HG03135 (cell line): Measurements from ENCODE around the gene MEGF6.

Source experiments
- ATAC-seq: cut with Tn5 transposase; IDR thresholded peaks from one replicate; pipeline ENCODE4 v1.9.1; 2021; ENCODE audit warnings: mild to moderate bottlenecking, moderate library complexity; ENCODE audit not compliant: unreplicated experiment

The MEGF6 gene

DNA sequence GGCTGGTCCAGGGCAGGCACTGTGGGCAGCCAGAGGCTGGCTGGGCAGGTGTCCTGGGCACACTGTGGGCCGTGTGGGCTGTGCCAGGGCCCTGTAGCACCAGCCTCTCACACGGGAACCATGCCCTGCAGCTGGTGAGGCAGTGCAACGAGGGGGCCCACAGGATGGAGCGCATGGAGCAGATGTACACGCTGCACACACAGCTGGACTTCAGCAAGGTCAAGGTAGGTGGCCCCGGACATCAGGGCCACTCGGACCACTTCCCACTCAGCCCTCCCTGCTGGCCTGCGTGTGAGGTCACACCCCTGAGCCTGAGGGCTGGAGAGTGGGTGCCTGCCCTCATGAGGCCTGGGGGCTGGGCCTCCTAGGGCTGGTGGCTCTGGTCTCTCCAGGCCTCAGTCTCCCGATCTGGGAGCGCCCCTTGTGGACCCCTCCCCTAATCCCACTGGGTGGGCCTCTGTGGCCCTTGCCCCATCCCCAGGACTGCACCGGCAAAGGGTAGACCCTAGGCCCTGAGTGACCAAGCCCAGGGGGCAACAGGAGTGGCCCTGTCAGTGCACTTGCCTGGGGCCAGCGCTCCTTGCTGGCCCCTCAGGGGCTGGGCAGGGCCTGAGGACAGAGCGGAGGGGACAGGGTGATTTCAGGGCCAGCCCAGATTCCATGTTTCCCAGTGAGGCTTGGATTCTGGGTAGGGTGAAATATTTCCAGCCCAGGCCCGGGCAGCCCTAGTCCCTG lies 135.3 kb downstream of the MEGF6 start:
- no peak for ATAC-seq

DNA sequence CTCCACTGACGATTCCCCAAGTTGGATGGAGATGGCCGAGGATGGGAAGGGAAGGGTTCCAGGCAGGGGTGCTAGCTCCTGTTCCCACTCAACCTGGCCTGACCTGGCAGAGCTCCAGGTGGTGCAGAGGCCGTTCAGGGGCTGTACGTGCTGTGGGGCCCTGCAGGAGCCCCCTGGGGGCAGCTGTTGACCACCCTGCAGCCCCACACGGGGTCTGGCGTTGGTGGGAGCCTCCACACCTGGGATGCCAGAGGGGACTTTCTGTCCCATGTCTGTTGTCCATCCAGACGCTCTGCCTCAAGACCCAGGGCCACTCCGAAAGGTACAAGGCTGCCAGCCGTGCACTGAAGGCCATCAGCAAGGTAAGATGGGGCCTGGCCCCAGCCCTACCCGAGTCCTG lies 136.9 kb downstream of the MEGF6 start:
- ATAC-seq, result no peak

DNA sequence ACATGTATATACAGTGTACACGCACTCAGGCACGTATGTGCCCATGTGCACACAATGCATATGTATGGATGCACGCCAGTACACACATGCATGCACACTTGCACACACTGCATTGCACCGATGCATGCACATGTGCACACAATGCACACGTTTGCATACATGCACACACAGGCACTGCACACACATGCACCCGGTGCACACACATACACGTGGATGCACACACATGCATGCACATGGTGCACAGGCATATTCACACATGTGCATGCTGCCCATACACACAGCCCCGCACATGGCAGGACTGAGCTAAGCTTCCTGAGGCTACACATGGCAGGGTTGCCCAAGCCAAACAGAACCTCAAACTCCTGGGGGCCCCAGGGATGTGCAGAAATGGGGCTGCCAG lies 137.3 kb downstream of the MEGF6 start:
- ATAC-seq, result no peak

DNA sequence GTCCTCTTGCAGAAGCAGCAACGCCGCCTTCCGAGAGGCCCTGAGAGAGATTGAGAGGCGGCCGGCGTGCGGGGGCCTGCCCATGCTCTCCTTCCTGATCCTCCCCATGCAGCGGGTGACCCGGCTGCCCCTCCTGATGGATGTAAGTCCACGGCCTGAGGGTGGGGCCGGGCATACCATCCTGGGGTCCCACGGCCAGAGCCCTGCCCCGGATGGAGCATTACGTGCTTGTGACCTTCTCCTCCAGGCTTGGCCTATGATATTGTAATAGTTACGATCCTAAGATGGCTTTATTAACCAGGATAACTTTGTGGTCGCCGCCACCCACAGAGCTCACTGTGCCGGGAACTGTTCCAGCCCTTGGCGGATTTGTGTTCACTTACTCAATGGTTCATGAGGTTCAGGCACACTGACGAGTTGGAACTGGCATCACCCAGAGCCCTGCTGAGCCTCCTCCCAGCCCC lies 137.9 kb downstream of the MEGF6 start:
- ATAC-seq, result no peak

DNA sequence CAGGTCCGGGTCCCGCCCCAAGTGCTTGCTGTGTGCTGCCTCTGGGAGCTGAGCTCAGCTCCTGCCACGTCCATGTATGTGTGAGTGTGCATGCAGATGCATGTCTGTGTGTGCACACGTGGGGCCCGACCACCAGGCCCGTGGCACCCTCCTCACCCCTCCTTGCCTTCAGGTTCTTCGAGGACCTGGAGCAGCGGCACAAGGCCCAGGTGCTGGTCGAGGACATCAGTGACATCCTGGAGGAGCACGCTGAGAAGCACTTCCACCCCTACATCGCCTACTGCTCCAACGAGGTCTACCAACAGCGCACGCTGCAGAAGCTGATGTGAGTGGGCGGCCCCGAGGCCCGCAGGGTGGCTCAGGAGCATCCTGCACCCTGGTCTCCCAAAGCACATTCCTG lies 138.4 kb downstream of the MEGF6 start:
- no peak for ATAC-seq

DNA sequence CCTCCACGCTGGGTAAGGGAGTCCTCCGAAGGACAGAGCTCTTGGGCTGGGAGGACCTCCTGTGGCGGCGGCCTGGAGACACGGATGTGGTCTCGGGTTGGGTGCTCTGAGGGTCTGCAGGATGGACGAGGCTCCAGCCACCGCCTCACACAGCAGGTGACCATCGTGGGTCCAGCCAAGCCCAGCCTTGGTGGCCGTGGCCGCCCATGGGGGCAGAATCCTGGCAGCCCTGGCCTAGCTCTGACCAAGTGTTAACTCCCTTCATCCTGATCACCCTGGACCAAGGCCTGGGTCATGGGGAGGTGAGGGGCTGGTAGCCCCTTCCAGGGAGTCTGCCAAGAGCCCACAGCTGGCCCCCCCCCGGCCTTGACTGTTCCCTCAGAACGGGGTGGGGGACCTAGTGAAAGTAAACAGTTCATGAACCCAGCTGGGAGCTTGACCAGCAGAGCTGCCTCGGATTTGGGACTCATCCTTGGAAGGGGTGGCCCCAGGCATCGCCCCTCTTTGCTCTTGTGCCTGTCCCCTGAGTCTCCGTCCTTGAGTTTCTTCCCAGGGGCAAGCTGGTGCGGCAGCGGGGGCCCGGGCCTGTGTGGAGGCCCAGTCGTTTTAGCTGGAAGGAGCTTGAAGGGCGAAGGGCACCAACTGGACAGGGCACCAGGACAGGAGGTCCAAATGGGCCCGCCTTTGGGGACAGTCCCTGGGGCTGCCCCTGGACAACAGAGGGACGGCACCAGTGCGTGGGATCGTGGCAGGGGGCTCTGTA lies 139.0 kb downstream of the MEGF6 start:
- no peak for ATAC-seq

DNA sequence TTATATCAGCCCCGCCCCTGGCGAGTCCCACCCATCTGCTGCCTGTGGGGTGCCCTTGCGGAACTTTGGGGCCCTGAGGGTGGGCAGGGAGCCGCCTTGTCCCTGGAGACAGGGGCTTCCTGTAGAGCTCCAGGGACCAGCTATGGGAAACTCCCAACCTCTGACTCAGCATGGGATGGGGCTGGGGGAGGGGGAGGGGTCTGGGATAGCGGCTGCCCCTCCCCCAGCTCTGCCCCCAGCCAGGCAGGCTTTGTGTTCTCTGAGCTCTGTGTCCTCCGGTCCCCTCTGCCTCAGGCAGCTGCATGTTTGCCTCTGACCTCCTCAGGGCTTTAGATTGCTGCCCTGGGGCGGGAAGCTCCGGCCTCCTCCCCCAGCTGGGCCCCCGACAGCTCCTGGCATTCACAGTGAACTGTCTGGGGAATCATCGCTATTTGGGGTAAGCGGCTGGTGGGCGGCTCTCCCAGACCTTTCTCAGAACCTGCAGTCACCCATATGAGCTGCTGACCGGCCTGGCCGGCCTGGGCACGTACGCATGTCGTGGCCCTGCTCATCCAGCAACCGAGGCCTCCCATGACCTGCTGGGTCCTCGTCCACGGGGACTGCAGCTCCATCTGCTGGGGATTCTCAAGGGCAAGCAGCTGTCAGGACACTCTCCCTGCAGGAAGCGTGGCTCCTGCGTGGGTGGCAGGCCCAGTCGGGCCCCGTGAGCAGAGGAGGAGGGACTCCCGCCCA lies 139.8 kb downstream of the MEGF6 start:
- ATAC-seq, result no peak

DNA sequence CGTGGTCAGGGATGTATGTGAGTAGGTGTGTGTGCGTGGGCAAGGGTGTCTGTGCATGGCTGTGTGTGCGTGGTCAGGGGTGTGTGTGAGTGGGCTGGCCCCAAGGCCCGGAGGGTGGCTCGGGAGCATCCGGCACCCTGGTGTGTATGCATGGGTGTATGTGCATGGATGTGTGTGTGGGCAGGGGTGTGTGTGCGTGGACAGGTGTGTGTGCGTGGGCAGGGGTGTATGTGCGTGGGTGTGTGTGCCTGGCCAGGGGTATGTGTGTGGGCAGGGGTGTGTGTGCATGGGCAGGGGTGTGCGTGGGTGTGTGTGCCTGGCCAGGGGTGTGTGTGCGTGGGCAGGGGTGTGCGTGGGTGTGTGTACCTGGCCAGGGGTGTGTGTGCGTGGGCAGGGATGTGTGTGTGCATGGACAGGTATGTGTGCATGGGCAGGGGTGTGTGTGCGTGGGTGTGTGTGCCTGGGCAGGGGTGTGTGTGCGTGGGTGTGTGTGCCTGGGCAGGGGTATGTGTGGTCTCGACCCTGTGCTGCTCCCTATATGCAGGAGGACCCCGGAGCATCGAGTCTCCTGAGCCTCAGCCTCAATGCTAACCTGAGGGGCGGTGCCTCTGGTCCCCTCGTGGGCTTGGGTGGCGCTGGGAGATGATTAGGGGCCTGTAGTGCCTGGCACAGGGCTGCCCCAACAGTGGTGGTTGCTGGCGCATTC lies 140.5 kb downstream of the MEGF6 start:
- no peak for ATAC-seq

DNA sequence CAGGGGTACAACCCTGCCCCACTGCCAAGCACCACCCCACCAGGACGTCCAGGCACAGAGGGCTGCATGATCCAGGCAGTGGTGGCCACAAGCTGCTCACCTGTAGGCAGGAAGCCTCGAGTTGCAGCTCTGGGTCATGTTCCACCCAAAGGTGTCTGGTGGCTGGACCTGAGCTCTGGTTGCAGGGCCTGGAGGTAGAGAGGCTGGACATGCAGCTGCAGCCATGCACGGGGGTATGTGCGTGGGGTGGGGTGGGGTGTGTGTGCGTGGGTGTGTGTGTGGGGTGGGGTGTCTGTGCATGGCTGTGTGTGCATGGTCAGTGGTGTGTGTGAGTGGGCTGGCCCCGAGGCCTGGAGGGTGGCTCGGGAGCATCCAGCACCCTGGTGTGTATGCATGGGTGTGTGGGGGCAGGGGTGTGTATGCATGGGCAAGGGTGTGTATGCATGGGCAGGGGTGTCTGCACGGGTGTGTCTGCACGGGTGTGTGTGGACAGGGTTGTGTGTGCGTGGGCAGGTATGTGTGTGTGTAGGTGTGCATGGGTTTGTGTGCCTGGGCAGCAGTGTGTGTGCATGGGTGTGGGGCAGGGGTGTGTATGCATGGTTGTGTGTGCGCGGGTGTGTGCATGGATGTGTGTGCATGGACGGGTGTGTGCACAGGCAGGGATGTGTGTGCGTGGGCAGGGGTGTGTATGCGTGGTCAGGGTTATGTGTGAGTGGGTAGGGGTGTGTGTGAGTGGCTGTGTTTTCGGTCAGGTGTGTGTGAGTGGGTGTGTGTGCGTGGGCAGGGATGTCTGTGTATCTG lies 141.3 kb downstream of the MEGF6 start:
- no peak for ATAC-seq

DNA sequence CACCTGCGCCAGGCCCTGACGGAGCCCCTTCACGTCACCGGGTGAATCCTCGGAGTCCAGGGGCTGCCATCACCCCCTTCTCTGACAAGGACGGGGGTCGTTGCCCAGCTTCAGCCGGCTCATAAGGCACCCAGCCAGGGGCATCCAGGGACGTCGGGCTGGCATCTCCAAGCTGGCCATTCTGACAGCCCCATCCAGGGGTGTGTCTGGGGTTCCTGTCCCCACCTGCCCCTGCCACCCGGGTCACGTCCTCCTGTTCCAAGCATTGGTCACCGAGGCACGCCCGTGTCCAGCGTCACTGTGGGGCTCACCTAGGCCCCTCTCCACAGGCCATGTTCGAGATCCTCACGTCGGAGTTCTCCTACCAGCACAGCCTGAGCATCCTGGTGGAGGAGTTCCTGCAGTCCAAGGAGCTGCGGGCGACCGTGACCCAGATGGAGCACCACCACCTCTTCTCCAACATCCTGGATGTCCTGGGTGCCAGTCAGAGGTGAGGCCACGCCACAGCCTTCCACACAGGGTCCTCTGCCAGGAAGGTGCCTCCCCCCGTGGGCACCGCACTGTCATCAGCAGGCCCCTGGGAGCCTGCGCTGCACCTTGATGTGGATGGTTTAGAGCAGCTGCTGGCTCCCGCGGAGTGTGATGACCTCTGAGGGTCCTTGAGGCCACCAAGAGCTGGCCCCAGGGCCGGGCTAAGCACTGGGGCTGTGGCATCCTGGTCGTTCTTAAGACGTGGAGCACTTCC lies 142.0 kb downstream of the MEGF6 start:
- ATAC-seq, result no peak

DNA sequence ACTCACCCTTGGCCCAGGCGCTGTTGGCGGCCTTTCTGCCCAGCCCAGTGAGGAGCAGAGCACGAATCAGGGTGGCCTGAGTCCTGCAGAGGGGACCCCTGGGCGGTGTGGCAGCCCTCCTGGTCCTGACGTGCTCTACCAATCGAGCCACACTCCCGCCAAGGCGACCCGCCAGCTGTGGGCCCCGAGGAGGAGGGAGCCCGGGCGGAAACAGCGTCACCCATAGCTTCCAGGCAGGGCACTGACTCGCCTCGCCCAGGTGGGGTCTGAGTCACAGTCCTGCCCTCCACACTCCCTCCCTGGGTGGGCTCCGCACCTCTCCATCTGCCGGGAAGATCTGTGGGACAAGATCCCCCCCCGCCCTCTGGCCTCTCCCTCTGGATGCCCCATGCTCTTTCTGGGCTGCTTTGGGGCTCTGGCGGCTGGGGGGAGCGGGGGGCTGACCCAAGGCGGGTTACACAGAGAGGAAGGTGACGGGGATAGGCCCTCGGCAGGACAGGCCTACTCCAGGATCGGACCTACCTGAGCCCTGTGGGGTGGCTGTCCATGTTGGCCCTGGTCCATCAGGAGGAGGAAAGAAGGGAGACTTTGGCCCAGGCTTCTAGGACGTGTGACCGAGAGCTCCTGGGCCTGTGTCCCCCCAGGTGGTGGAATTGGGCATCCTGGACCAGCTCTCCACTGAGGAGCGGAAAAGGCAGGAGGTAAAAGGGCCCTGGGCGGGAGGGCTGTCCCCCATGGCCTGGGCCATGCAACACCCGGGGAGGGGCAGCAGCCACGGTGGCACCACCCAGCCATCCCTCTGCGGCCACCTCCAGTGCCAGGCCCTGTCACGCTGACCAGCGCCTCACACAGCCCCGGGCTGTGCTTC lies 142.8 kb downstream of the MEGF6 start:
- ATAC-seq, result no peak

DNA sequence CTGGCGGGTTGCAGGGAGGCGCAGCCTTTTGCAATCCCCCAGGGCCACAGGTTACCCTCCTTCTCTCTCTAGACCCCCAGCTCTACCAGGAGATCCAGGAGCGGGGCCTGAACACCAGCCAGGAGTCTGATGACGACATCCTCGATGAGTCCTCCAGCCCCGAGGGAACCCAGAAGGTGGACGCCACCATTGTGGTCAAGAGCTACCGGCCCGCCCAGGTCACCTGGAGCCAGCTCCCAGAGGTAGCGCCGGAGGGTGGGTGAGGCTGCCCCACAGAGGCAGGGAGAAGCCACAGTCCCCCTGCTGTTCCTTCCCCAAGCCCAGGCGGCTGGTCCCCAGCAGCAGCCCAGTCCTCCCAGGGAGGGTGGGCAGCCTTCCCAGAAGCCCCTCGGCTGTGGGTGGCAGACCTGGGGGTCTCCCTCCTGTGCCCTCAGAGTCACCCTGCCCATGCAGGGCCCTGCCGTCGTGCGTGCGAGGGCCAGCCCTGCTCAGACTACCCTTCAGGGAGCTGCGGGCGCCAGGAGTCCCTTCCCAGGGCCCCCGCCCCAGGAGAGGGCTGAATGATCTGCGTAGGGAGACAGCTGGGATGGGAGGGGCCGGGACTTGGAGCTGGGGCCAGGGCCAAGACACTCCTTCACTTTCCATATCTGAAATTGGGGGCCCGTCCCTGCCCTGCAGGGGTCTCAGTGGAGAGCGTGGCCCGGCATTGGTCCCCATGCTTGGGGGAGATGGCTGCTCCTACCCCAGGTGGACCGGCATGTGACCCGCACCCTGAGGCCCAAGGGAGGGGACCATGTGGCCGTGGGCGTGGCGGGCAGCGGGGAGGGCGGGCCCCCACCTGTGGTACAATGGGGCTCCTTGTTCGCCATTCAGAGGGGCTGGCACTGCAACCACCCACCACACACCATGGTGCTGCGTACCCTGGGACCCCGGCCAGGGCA lies 143.9 kb downstream of the MEGF6 start:
- no peak for ATAC-seq

DNA sequence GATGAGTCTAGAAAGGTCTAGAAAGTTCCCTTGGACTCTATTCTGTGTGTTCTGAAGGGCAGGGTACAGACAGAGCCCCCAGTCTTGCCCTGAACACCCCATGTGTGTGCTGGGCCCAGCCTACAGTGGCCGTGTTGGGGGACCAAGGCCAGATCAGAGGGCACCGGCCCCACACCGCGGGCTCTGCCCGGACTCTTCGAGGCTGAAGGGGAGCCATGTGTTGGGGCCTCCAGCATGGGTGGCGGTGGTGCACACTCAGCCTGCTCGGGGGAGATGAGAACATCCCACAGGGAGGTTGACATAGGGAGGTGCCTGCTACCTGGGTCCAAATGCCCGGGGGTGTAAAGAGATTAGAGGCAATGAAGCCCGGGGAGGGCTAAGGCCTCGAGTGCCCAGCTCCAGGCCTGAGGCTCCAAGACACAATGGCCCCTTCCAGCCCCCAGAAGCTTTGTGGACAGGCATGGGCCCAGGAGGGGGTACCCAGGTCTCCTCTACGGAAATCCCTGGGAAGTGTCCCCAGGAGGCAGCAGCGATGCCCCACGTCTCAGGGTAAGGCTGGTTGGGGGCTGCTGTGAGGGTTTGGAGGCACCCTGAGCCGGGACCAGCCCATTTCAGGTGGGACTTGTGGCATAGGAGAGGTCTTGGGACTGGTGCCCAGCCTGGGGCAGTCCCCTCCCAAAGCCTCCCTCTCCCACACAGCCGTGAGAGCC lies 144.8 kb downstream of the MEGF6 start:
- no peak for ATAC-seq

DNA sequence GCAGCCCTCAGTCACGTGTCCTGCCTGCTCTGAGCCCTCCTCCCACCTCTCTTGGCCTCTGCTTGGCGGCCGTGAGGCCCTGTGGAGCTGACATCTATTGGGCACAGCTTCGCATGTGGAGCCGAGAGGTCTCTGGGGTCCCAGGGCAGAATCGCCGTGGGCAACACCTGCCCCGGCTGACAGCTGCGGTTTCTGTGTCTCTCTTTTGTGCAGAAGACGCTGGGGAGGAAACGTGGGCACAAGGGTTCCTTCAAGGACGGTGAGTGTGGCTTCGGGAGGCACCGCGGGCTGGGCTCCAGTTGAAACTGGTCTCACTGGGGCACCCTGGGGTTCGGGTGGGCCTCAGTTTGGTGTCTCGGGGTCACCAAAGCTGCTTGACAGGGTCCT lies 145.4 kb downstream of the MEGF6 start:
- ATAC-seq, result no peak

DNA sequence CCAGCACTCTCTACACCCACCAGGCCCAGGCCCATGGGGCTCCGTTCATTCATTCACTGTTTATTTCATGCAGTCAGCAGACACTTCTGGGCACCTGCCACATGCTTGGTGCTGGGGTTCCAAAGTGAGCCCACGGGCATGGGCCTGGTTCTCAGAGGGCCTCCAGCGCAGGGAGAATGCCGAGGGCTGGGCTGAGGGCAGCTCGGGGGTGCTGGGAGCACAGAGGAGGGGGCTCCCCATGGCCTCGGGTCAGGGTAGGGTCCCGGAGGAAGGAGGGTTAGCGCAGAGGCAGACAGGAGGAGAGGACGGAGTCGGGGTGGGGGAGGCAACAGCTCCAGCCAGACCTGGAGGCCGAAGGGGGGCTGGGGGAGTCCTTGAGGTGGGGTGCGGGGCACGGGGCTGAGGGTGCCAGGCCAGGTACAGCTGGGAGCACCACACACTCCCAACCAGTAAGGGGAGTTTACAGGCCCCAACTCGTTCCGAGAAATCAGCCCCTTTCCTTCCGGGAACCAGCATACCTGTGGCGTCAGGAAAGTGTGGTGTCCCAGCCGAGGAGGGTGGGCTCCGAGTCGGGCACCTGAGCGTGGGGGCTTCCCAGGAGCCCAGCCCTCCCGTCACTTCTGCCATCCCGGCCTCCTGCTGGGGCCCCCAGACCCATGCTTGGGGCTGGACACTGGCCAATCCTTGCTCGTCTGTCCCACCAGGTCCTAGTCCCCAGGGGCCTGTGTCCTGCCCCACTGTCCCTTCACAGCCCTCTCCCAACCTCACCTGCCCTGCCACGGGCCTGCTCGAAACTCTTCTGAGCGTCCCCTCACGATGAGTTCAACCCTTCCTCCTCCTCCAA lies 146.0 kb downstream of the MEGF6 start:
- ATAC-seq, result no peak

DNA sequence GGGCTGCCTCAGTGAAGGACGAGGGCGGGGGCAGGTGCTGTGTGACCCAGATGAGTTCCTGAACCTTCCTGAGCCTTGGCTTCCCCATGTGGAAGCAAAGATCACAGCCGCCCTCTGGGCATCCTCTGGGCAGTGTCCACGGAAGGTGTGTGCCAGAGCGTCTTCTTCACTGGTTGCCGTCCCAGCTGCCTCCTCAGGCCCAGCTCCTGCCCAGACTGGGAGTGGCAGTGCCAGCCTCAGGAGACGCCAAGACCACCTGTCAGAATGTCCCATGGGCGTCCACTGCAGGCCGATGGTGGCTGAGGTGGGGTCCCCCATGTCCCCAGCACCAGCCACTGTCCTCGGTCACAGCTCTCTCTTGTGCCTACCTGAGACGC lies 146.7 kb downstream of the MEGF6 start:
- ATAC-seq, result no peak
